A549 treated with CORT108297 at 1 μM for 4 hours (cell line): ENCODE results near the gene SAMD14. TPM values are rescaled to one million over a fixed set of nuclear protein-coding genes. Genes with fewer than 3 reads are reported as not detected.

Experiments
- total RNA-seq: library from RNA; stranded (reverse); fragments of 200-300 nt; extraction: Qiagen RNA extraction; gene quantifications from 5 replicates; pipeline ENCODE4 v1.2.3, GENCODE V29; 2022

SAMD14 gene
- total RNA-seq, result 0.27 to 0.95 TPM (median 0.49 TPM) in 5 replicates

DNA sequence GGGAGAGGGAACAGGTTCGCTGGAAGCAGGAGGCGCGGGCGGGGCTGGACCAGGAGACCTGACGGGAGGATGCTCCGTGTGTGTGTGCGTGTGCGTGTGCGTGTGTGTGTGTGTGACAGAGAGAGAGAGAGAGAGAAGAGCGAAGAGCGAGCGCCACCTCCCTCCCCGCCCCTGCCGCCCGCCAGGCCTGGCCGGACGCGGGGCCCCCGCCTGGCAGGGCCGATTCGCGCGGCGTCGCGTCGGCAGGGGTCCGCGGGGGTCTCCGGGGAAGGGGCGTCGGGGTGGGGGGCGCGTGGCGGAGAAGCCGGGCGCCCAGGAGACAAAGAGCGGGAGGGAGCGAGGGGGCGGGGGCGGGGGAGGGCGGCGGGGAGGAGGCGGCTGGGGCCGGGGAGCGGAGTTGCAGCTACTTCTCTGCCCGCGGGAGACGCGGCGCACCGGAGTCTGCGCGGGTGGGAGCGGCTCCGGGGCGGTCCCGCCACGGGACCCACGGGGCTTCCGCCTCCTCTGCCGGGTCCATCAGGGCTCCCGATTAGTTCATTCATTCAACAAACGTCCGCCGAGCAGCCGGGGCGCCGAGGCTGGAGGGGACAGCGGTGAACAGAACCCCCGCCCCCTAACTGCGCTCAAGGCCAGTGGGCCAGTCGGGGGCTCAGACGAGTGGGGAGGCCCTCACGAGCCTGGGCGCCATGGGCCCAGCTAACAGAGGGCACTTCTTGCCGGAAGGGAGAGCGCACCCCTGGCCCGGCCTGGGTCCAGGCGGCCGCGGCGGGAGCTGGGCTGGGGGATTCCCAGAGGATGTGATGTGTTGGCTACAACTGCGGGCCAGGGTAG, at the start of gene SAMD14:
SAMD14 (minus strand) TSS at position 433 of the 831 bp plus-strand sequence. CDS start 5,201 bp downstream, outside the sequence.

DNA sequence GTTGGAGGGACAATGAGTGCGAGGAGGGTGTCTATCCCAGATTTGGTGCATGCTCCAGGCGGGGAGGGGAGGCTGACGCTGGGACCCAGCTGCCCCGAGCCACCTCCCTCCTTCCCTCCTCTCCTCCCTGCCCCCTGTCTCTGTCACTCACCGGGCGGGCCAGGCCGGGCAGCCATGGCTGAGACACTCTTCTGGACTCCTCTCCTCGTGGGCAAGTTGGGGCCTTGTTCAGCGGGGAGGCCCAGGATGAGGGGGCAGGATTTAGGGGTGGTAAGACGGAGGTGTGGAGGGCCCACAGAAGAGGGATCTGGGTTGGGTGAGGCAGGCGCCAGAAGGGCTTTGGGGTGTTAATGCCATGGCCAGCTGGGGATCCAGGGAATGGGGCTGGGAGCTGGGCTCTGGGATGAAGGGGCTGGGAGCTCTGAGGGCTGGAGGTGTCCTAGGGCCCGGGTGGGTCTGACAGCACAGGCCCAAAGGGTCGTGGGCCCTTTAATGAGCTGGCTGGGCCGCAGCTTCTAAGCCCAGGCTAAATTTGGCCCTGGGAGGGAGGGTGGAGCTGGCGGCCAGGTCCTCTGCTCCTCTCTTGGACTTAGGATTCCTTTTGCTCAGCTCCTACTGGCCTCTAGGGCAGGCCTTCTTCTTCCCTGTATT, 36.0 kb upstream of the SAMD14 start, which contains the start of gene SGCA:
SGCA (plus strand) TSS at position 139 of the 651 bp plus-strand sequence; CDS start at position 175, 36 bp downstream.

DNA sequence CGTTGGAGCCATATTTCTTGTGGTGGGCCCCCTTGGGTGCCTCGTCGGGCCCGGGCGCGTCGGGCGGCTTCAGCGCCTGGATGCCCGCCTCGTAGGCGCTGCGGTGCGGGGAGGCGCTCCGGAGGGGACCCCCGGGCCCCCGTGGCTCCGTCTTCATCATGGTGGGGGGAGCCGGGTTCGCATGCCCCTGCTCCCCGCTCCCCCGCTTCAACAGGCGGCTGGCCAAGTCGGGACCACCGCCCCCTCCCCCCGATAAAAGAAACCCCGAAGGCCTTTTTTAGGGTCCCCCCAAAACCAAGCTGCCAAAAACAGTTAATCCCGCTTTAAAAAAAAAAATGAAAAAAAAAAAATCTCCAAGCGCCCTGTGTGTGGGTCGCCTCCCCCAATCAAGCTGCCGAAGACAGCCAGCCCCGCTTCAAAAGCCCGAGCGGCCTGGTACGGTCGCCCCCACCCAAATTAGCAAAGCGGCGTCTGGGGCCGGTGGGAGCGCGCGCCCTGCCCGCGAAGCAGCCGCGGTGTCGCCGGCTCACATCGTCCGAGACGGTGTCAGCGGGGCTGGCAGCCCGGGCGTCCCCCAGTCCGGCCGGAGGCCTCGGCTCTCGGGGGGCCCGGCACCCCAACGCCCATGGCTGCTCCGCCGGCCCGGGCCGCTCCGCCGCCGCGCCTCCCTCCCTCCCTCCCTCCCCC, 20.5 kb upstream of the SAMD14 start, which contains the start of gene PPP1R9B:
PPP1R9B (minus strand) TSS at position 324 of the 687 bp plus-strand sequence; CDS start at position 160, 164 bp downstream.

DNA sequence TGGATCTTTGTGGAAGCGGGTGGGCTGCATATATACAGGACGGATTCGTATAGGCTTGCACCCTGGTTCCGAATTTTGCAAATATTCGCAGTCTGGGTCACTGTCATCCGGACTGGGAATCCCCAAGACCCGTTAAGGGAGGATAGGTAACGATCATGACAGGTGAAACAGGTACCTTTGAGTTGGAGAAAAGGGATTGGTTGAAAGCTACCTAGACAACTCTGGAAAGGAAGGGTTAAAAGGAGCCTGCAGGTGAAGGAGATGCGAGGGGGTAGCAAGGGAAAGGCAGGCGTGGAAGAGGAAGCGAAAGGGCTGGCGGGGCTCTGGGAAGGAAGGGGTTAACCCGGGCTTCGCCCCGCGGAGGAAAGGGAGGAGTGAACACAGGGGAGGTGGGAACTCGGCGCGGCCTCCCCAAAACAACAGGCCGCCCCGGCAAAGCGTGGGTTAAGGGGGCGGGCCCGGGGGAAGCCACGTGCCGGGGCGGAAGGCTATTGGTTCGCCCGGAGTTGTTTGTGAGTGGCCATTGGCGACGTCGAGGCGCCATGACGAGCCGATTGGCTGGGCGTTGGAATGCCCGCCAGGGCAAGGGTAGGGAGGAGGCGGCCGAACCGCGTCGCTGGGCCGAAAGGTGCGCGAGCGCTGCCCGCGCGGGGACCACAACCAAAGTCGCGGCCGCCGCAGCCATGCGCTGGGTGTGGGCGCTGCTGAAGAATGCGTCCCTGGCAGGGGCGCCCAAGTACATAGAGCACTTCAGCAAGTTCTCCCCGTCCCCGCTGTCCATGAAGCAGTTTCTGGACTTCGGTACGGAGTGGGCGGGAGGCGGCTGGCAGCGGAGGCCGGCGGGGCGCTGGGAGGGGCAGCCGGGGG, 35.0 kb downstream of the SAMD14 start, which contains the start of gene PDK2:
PDK2 (plus strand) TSS at position 599 of the 867 bp plus-strand sequence; CDS start at position 684, 85 bp downstream.

Other genes starting within 250 kb of the SAMD14 start
- 1.7 to 4.3 TPM (median 3.6 TPM) in 5 replicates for gene DLX4, start 161.0 kb downstream of the SAMD14 start, total RNA-seq
- gene DLX3, start 134.9 kb downstream of the SAMD14 start, total RNA-seq, result 0.11 to 0.22 TPM (median 0.15 TPM) in 5 replicates
- 368 to 497 TPM (median 466 TPM) in 5 replicates for gene ITGA3, start 74.0 kb downstream of the SAMD14 start, total RNA-seq
- 12.3 to 20.7 TPM (median 19.5 TPM) in 5 replicates for gene PDK2, start 34.8 kb downstream of the SAMD14 start, total RNA-seq
- gene PPP1R9B, start 20.5 kb upstream of the SAMD14 start, total RNA-seq, result 45.5 to 58.7 TPM (median 56.7 TPM) in 5 replicates
- 1.3 to 2.5 TPM (median 1.9 TPM) in 5 replicates for gene SGCA, start 35.8 kb upstream of the SAMD14 start, total RNA-seq
- gene COL1A1, start 71.5 kb upstream of the SAMD14 start, total RNA-seq, result 5.1 to 11.3 TPM (median 10.2 TPM) in 5 replicates
- 19.2 to 32.5 TPM (median 24.2 TPM) in 5 replicates for gene TMEM92, start 144.3 kb upstream of the SAMD14 start, total RNA-seq
- 19.2 to 29.2 TPM (median 22.3 TPM) in 5 replicates for gene XYLT2, start 216.0 kb upstream of the SAMD14 start, total RNA-seq
- gene MRPL27, start 243.0 kb upstream of the SAMD14 start, total RNA-seq, result 141 to 162 TPM (median 151 TPM) in 5 replicates
- 14.9 to 16.1 TPM (median 15.6 TPM) in 5 replicates for gene EME1, start 243.1 kb upstream of the SAMD14 start, total RNA-seq